ENCODE results near the gene RASGRP1. TPM values are rescaled to one million over a fixed set of nuclear protein-coding genes. Genes with fewer than 3 reads are reported as not detected.

Gene RASGRP1
- total RNA-seq, 6 donors from 2014 or later, result 2.9 to 6.8 (median 4.6) TPM

GRCh38 chr15:38539008-38539343, 25.6 kb downstream of the RASGRP1 start:
- no peak for DNase-seq
- Histone ChIP-seq H3K36me3 (no peaks in the 10 kb centered on the region), H3K4me3 (no peak overlapping the region), H3K4me1 (no peaks in the 10 kb centered on the region), H3K27me3 (no peaks in the 10 kb centered on the region), H3K9me3 (no peaks in the 10 kb centered on the region), H3K27ac (no peak overlapping the region)
- no peak for TF ChIP-seq POLR2A (IDR thresholded peaks at IDR 0.05)
- no peak for TF ChIP-seq CTCF (IDR thresholded peaks at IDR 0.05)
- TF ChIP-seq EP300 (IDR thresholded peaks at IDR 0.05), result no peak
- TF ChIP-seq POLR2AphosphoS5 (IDR thresholded peaks at IDR 0.05), result no peak
- no peak for ATAC-seq (ENCODE audit: low FRiP score in 2 of 2)

- DNase-seq (no peak), ATAC-seq (ENCODE audit: low FRiP score in 2 of 2) (no peak)
- H3K27me3 ChIP-seq, result no peaks in the 10 kb centered on the region
- no peaks in the 10 kb centered on the region for H3K4me1 ChIP-seq
- no peaks in the 10 kb centered on the region for H3K9me3 ChIP-seq
- no peak overlapping the region for H3K4me3 ChIP-seq
- no peak overlapping the region for H3K27ac ChIP-seq
- no peaks in the 10 kb centered on the region for H3K36me3 ChIP-seq
- TF ChIP-seq POLR2A (IDR thresholded peaks at IDR 0.05) (no peak), EP300 (IDR thresholded peaks at IDR 0.05) (no peak), POLR2AphosphoS5 (IDR thresholded peaks at IDR 0.05) (no peak), CTCF (IDR thresholded peaks at IDR 0.05) (no peak)
- 83 to 85% methylated on average over 8 of the region's 8 CpGs for WGBS, 2 donors
Observed at GRCh38 chr15:38538328-38539007, 26.1 kb downstream of the RASGRP1 start.

DNA sequence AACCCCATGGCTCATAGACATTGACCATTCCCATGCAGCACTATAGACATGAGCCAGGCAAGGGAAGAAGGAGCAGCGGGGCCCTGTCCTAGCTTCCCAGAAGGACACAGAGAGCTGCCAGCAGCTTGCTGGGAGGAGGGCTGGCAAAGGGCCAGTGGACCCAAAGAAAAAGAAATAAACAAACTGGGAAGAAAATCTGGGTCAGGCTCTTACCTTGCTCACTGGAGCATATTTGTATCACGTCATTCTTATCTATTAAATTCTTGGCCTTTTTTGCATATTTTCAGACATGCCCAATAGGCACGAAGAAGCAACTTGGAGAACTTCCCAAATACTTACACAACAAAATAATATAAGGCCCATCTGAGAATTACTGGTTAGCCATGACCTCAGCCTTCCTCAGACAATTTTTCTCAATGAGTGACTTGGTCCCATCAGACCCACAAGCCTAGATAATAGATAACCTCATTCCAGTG, 28.4 kb downstream of the RASGRP1 start:
- ATAC-seq (ENCODE audit: low FRiP score in 2 of 2) (peak in 1 of 2 donors; percentile 87), DNase-seq (no peak)
- Histone ChIP-seq H3K27ac (no peak overlapping the region), H3K9me3 (no peaks in the 10 kb centered on the region), H3K36me3 (no peaks in the 10 kb centered on the region), H3K27me3 (no peaks in the 10 kb centered on the region), H3K4me1 (no peaks in the 10 kb centered on the region), H3K4me3 (no peak overlapping the region)
- TF ChIP-seq EP300 (IDR thresholded peaks at IDR 0.05) (no peak), POLR2AphosphoS5 (IDR thresholded peaks at IDR 0.05) (no peak), POLR2A (IDR thresholded peaks at IDR 0.05) (no peak), CTCF (IDR thresholded peaks at IDR 0.05) (no peak)
- WGBS, 2 donors, result 49 to 53% methylated on average over 3 of the region's 3 CpGs

DNA sequence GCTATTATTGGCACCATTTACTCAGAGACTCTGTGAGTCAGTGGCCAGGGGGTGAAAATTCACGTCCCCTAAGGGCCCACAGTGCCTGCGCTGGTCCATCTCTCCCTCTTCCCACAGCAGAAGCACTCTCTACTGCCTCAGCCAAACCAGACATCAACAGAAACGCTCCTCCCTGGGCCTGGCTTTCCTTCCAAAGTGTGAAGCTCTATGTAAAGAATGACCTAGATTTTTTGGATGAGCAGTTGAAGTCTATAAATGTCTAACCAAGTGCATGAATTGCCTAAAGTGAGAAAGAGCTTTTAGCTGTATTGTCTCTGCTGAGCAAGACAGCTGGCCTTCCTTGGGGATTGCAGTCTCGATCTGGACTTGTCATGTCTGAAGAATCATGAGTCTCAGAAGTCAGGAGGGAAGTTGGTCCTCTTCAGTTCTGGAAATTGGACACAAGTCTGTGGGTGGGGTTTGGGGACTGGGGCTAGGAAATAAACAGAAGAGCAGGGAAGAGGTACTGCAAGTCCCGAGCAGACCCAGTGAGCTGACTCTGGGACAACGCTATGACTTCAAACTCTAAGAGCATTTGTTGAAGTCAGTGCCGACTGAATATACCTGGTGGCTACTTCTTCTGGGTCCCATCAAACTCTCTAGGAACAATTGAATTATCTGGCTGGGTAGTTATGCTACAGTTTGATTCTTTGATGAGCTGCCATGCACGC, 29.0 kb downstream of the RASGRP1 start:
- DNase-seq, result no peak
- Histone ChIP-seq H3K27me3 (no peaks in the 10 kb centered on the region), H3K36me3 (no peaks in the 10 kb centered on the region), H3K27ac (no peak overlapping the region), H3K4me1 (no peaks in the 10 kb centered on the region), H3K9me3 (no peaks in the 10 kb centered on the region), H3K4me3 (no peak overlapping the region)
- no peak for TF ChIP-seq POLR2A (IDR thresholded peaks at IDR 0.05)
- TF ChIP-seq EP300 (IDR thresholded peaks at IDR 0.05), result no peak
- no peak for TF ChIP-seq POLR2AphosphoS5 (IDR thresholded peaks at IDR 0.05)
- TF ChIP-seq CTCF (IDR thresholded peaks at IDR 0.05), result no peak
- peak in 1 of 2 donors; percentile 81 for ATAC-seq (ENCODE audit: low FRiP score in 2 of 2)
- 89 to 94% methylated on average over 8 of the region's 8 CpGs for WGBS, 2 donors
